ENCODE results near the gene MTHFD1L. TPM values are rescaled to one million over a fixed set of nuclear protein-coding genes. Genes with fewer than 3 reads are reported as not detected.

MTHFD1L gene
- total and polyA plus RNA-seq, 2 donors (not counting 3 experiments of a cell fraction or from before 2014, with no cell fraction given), result 40.2 to 120 TPM

- no peak for TF ChIP-seq POLR2AphosphoS5 (IDR thresholded peaks at IDR 0.05; ENCODE audit: insufficient read depth, low read depth, low read length)
- TF ChIP-seq, protein P1, sequence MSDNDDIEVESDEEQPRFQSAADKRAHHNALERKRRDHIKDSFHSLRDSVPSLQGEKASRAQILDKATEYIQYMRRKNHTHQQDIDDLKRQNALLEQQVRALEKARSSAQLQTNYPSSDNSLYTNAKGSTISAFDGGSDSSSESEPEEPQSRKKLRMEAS (IDR thresholded peaks at IDR 0.05; ENCODE audit: insufficient read depth, insufficient read length), result no peak
- no peak for TF ChIP-seq GATA2 (IDR thresholded peaks at IDR 0.05; ENCODE audit: insufficient read depth, insufficient read length, low read depth, low read length)
- peak overlapping the region; percentile 12 for H3K4me2 ChIP-seq (ENCODE audit: insufficient read depth, low read length)
- peaks cover 55% of the 10 kb centered on the region for H3K4me1 ChIP-seq (ENCODE audit: control insufficient read depth, extremely low read depth, insufficient read depth, low read length)
- DNase-seq (ENCODE audit: low read depth, low spot score) (no peak), FAIRE-seq (no peak)
- H2AFZ ChIP-seq (ENCODE audit: low read depth, low read length), result no peak overlapping the region
- peak overlapping the region; percentile 76 for H3K9ac ChIP-seq (replicated peaks; ENCODE audit: extremely low read depth, insufficient read depth, low read length)
- H3K9me3 ChIP-seq (replicated peaks; ENCODE audit: control insufficient read depth, insufficient read depth, low read length), result no peaks in the 10 kb centered on the region
- CTCF ChIA-PET, result interaction anchor here (0.9 to 4.7 kb wide), 4 partner anchors 19 to 263 kb away, joined by 3 to 24 read pairs (median 6); no protein-coding TSS in a partner anchor
- peaks cover 0 to 3% of the 10 kb centered on the region in 2 experiments for H3K36me3 ChIP-seq (ENCODE audit: control insufficient read depth in 2 of 2, extremely low read depth in 1 of 2, insufficient read depth in 2 of 2, low read length in 2 of 2)
- TSS peak; percentile 40 for BruUV-seq (replicated peaks)
- peaks cover 13% of the 10 kb centered on the region for H3K79me2 ChIP-seq (ENCODE audit: control insufficient read depth, insufficient read depth, low read length)
- H4K20me1 ChIP-seq (replicated peaks; ENCODE audit: control insufficient read depth, extremely low read depth, insufficient read depth, low read length), result no peaks in the 10 kb centered on the region
- intact Hi-C loops (cut with micrococcal nuclease), result loop anchor here (1.0 kb wide), 7 partner anchors 7 to 263 kb away; no protein-coding TSS in a partner anchor
- no peaks in the 10 kb centered on the region for H3K9me1 ChIP-seq (replicated peaks; ENCODE audit: control insufficient read depth, extremely low read depth, insufficient read depth, low read length)
- POLR2A ChIA-PET, result no interaction called here
- peak overlapping the region; percentile 95 for H3K27ac ChIP-seq (ENCODE audit: insufficient read depth, low read depth, low read length)
- H3K27me3 ChIP-seq (ENCODE audit: control insufficient read depth in 2 of 2, insufficient read depth in 2 of 2, low read length in 2 of 2), result no peaks in the 10 kb centered on the region
- dilution Hi-C loops (cut with MboI; ENCODE audit: extremely low pct_ligation_motif_present, low sequenced_read_pairs), result no loop called here
- H3K4me3 ChIP-seq (replicated peaks in 1 of 3; ENCODE audit: insufficient read depth in 1 of 3, low read depth in 1 of 3, low read length in 3 of 3), result no peak overlapping the region
Measured at GRCh38 chr6:151060766-151061531, 195.4 kb downstream of the MTHFD1L start.

GRCh38 chr6:151063352-151063751 is 197.8 kb downstream of the MTHFD1L start:
- intact Hi-C loops (cut with micrococcal nuclease) (no loop called here), dilution Hi-C loops (cut with MboI; ENCODE audit: extremely low pct_ligation_motif_present, low sequenced_read_pairs) (no loop called here)
- POLR2A ChIA-PET, result interaction anchor here (0.6 kb wide), 1 partner anchor 18 kb away, joined by 3 read pairs; no protein-coding TSS in a partner anchor
- H3K79me2 ChIP-seq (ENCODE audit: control insufficient read depth, insufficient read depth, low read length), result peaks cover 13% of the 10 kb centered on the region
- DNase-seq (ENCODE audit: low read depth, low spot score), result peak; percentile 92
- H3K36me3 ChIP-seq (ENCODE audit: control insufficient read depth in 2 of 2, extremely low read depth in 1 of 2, insufficient read depth in 2 of 2, low read length in 2 of 2), result peaks cover 0 to 2% of the 10 kb centered on the region in 2 experiments
- TF ChIP-seq FOS (IDR thresholded peaks at IDR 0.05; ENCODE audit: borderline replicate concordance, insufficient read depth, low read length) (peak; percentile 41), JUN (IDR thresholded peaks at IDR 0.05; ENCODE audit: borderline replicate concordance, insufficient read depth, insufficient read length, low read depth) (peak; percentile 57), POLR2AphosphoS5 (IDR thresholded peaks at IDR 0.05; ENCODE audit: insufficient read depth, low read depth, low read length) (no peak)
- no peaks in the 10 kb centered on the region for H3K9me3 ChIP-seq (replicated peaks; ENCODE audit: control insufficient read depth, insufficient read depth, low read length)
- peak overlapping the region; percentile 27 for H3K4me2 ChIP-seq (ENCODE audit: insufficient read depth, low read length)
- H2AFZ ChIP-seq (ENCODE audit: low read depth, low read length), result no peak overlapping the region
- peak overlapping the region; percentile 73 for H3K9ac ChIP-seq (replicated peaks; ENCODE audit: extremely low read depth, insufficient read depth, low read length)
- H4K20me1 ChIP-seq (replicated peaks; ENCODE audit: control insufficient read depth, extremely low read depth, insufficient read depth, low read length), result no peaks in the 10 kb centered on the region
- H3K27ac ChIP-seq (ENCODE audit: insufficient read depth, low read depth, low read length), result peak overlapping the region; percentile 95
- peak; percentile 91 for FAIRE-seq
- H3K27me3 ChIP-seq (ENCODE audit: control insufficient read depth in 2 of 2, insufficient read depth in 2 of 2, low read length in 2 of 2), result no peaks in the 10 kb centered on the region
- CTCF ChIA-PET, result interaction anchor here (0.7 to 1.9 kb wide), 5 partner anchors 9 to 261 kb away, joined by 3 to 10 read pairs (median 4); no protein-coding TSS in a partner anchor
- BruUV-seq (replicated peaks), result no TSS peak
- no peaks in the 10 kb centered on the region for H3K9me1 ChIP-seq (replicated peaks; ENCODE audit: control insufficient read depth, extremely low read depth, insufficient read depth, low read length)
- H3K4me3 ChIP-seq (replicated peaks in 1 of 3; ENCODE audit: insufficient read depth in 1 of 3, low read depth in 1 of 3, low read length in 3 of 3), result no peak overlapping the region
- H3K4me1 ChIP-seq (ENCODE audit: control insufficient read depth, extremely low read depth, insufficient read depth, low read length), result peaks cover 68% of the 10 kb centered on the region
